IMR-90 (cell line): Measurements from ENCODE around the gene CCDC120. TPM values are rescaled to one million over a fixed set of nuclear protein-coding genes. Genes with fewer than 3 reads are reported as not detected.

Experiments
- ATAC-seq: fragments of 200-7000 bp; cut with Tn5 transposase; 2 replicates; pipeline ENCODE4 v1.9.1; 2020; ENCODE audit warnings: low read depth, mild to moderate bottlenecking, moderate library complexity
- BruUV-seq: library from RNA; stranded (reverse); fragments of 400-500 nt; replicated peaks from 2 replicates; lab custom pipeline; 2021; lab: Mats Ljungman, UMichigan
- CTCF ChIA-PET: fragments of 300-600 bp; formaldehyde crosslinking; extraction: SDS; loops from one replicate; lab custom pipeline; 2021; ENCODE audit warnings: antibody characterized with exemption; lab: Yijun Ruan, JAX
- POLR2A ChIA-PET: fragments of 300-600 bp; sonication (Branson Sonifier 250); formaldehyde crosslinking; loops from one replicate; lab custom pipeline; 2022; ENCODE audit warnings: antibody characterized with exemption; ENCODE audit not compliant: unreplicated experiment; lab: Charles Lee
- DNase-seq: peaks from one replicate; pipeline ENCODE4 v3.0.0; 2013
- H2AFZ ChIP-seq: replicated peaks from 2 replicates; pipeline ENCODE3; 2013; ENCODE audit warnings: low read length, mild to moderate bottlenecking; ENCODE audit not compliant: poor library complexity
- H2AK5ac ChIP-seq: 2 replicates; pipeline ENCODE4 v1.6.1; 2013; ENCODE audit warnings: low read depth, low read length, inconsistent platforms
- H2AK9ac ChIP-seq: replicated peaks from 2 replicates; pipeline ENCODE3; 2013; ENCODE audit warnings: mild to moderate bottlenecking, low read depth, low read length, moderate library complexity; ENCODE audit not compliant: poor library complexity
- H2BK120ac ChIP-seq: 2 replicates; pipeline ENCODE4 v1.6.1; 2013; ENCODE audit warnings: low read depth, low read length, inconsistent platforms
- H2BK15ac ChIP-seq: 3 replicates; pipeline ENCODE4 v1.6.1; 2013; ENCODE audit warnings: low read depth, low read length, inconsistent platforms
- H2BK20ac ChIP-seq: 2 replicates; pipeline ENCODE4 v1.6.1; 2013; ENCODE audit warnings: low read depth, mild to moderate bottlenecking, inconsistent platforms, low read length, moderate library complexity
- H2BK5ac ChIP-seq: 2 replicates; pipeline ENCODE4 v1.6.1; 2013; ENCODE audit warnings: mild to moderate bottlenecking, low read depth, low read length, inconsistent platforms; ENCODE audit not compliant: poor library complexity, severe bottlenecking
- H3K14ac ChIP-seq: replicated peaks from 2 replicates; pipeline ENCODE4 v1.6.1; 2013; ENCODE audit warnings: low read depth, low read length, inconsistent platforms
- H3K18ac ChIP-seq: 2 replicates; pipeline ENCODE4 v1.6.1; 2013; ENCODE audit warnings: low read depth, low read length, control low read depth
- H3K23ac ChIP-seq: 2 replicates; pipeline ENCODE4 v1.6.1; 2013; ENCODE audit warnings: low read depth, low read length, inconsistent platforms
- H3K27ac ChIP-seq: 2 replicates; pipeline ENCODE4 v1.5.1; 2013; ENCODE audit warnings: mild to moderate bottlenecking, control low read depth, low read length; ENCODE audit not compliant: insufficient read depth
- H3K27me3 ChIP-seq: 2 replicates; pipeline ENCODE4 v1.6.1; 2013; ENCODE audit warnings: low read length; ENCODE audit not compliant: control insufficient read depth, insufficient read depth
- H3K36me3 ChIP-seq: 2 replicates; pipeline ENCODE4 v1.6.1; 2013; ENCODE audit warnings: low read length, mixed read lengths; ENCODE audit not compliant: control insufficient read depth, insufficient read depth
- H3K4ac ChIP-seq: 2 replicates; pipeline ENCODE4 v1.6.1; 2013; ENCODE audit warnings: low read depth, low read length, inconsistent platforms
- H3K4me1 ChIP-seq: 2 replicates; pipeline ENCODE4 v1.6.1; 2013; ENCODE audit warnings: low read length, mixed read lengths; ENCODE audit not compliant: control insufficient read depth, insufficient read depth
- H3K4me2 ChIP-seq: 2 replicates; pipeline ENCODE4 v1.6.1; 2013; ENCODE audit warnings: low read depth, mild to moderate bottlenecking, control low read depth, low read length, moderate library complexity
- H3K4me3 ChIP-seq: 2 replicates; pipeline ENCODE4 v1.5.1; 2013; ENCODE audit warnings: low read depth, mild to moderate bottlenecking, control low read depth, low read length, moderate library complexity; ENCODE audit not compliant: insufficient read depth
- H3K56ac ChIP-seq: 2 replicates; pipeline ENCODE4 v1.6.1; 2013; ENCODE audit warnings: low read length, inconsistent platforms; ENCODE audit not compliant: insufficient read depth; ENCODE audit errors: extremely low read depth
- H3K79me1 ChIP-seq, 2 experiments: 2 replicates each; pipeline ENCODE4 v1.6.1; 2013; ENCODE audit warnings: low read length in 2 of 2, inconsistent platforms in 1 of 2, low read depth in 1 of 2
- H3K9ac ChIP-seq: 2 replicates; pipeline ENCODE4 v1.6.1; 2013; ENCODE audit warnings: low read depth, low read length, control low read depth
- H3K9me1 ChIP-seq: 2 replicates; pipeline ENCODE4 v1.6.1; 2013; ENCODE audit warnings: low read length, inconsistent platforms; ENCODE audit not compliant: insufficient read depth
- H3K9me3 ChIP-seq: 2 replicates; pipeline ENCODE4 v1.6.1; 2013; ENCODE audit warnings: low read length; ENCODE audit not compliant: control insufficient read depth, insufficient read depth
- H4K20me1 ChIP-seq: 2 replicates; pipeline ENCODE4 v1.6.1; 2013; ENCODE audit warnings: low read length, inconsistent platforms; ENCODE audit not compliant: insufficient read depth
- H4K5ac ChIP-seq: 2 replicates; pipeline ENCODE4 v1.6.1; 2013; ENCODE audit warnings: mild to moderate bottlenecking, low read depth, low read length, control low read depth
- H4K8ac ChIP-seq, 2 experiments: 2 replicates each; pipeline ENCODE4 v1.6.1; 2013; ENCODE audit warnings: low read depth in 2 of 2, low read length in 2 of 2, control low read depth in 1 of 2, inconsistent platforms in 1 of 2
- H4K91ac ChIP-seq: 2 replicates; pipeline ENCODE4 v1.6.1; 2013; ENCODE audit warnings: low read depth, low read length, inconsistent platforms; ENCODE audit not compliant: insufficient read depth
- BHLHE40 ChIP-seq: fragments of 150-350 bp; IDR thresholded peaks from 2 replicates; pipeline ENCODE4 v1.6.1; 2016; ENCODE audit warnings: mild to moderate bottlenecking, low read depth, low read length
- CEBPB ChIP-seq: IDR thresholded peaks from 2 replicates; pipeline ENCODE4 v1.6.1; 2012; ENCODE audit warnings: low read depth, low read length, improper control_type of control experiment
- CHD1 ChIP-seq: IDR thresholded peaks from 2 replicates; pipeline ENCODE4 v1.6.1; 2012; ENCODE audit warnings: low read depth, low read length, improper control_type of control experiment
- CTCF ChIP-seq: conservative IDR thresholded peaks from 2 replicates; pipeline ENCODE4 v1.5.1; 2012; ENCODE audit warnings: mild to moderate bottlenecking, low read depth, low read length, improper control_type of control experiment
- ELK1 ChIP-seq: fragments of 150-350 bp; IDR thresholded peaks from 2 replicates; pipeline ENCODE4 v1.6.1; 2016; ENCODE audit warnings: low read depth, mild to moderate bottlenecking, low read length, moderate library complexity, borderline replicate concordance
- FOS ChIP-seq: fragments of 150-350 bp; IDR thresholded peaks from 2 replicates; pipeline ENCODE4 v1.6.1; 2016; ENCODE audit warnings: low read depth, low read length
- MAZ ChIP-seq: IDR thresholded peaks from 2 replicates; pipeline ENCODE4 v1.6.1; 2012; ENCODE audit warnings: low read depth, mild to moderate bottlenecking, low read length, improper control_type of control experiment, moderate library complexity, borderline replicate concordance
- MXI1 ChIP-seq: IDR thresholded peaks from 2 replicates; pipeline ENCODE4 v1.6.1; 2012; ENCODE audit warnings: low read depth, mild to moderate bottlenecking, low read length, moderate library complexity, borderline replicate concordance
- NFE2L2 ChIP-seq: fragments of 150-350 bp; IDR thresholded peaks from 2 replicates; pipeline ENCODE4 v1.6.1; 2016; ENCODE audit warnings: low read depth, mild to moderate bottlenecking, low read length
- RAD21 ChIP-seq: IDR thresholded peaks from 2 replicates; pipeline ENCODE4 v1.6.1; 2012; ENCODE audit warnings: low read length, improper control_type of control experiment
- RCOR1 ChIP-seq: IDR thresholded peaks from 2 replicates; pipeline ENCODE4 v1.6.1; 2012; ENCODE audit warnings: mild to moderate bottlenecking, low read length, improper control_type of control experiment; ENCODE audit not compliant: insufficient replicate concordance
- WGBS, 2 experiments: methylation state at CpG; one replicate each; pipeline versions ENCODE4 v1.1.5 to v1.1.7; 2013; ENCODE audit warnings: missing lambda C conversion rate in 2 of 2; ENCODE audit not compliant: insufficient read length in 1 of 2; ENCODE audit errors: extremely low coverage in 2 of 2; 5-methylcytosine and 5-hydroxymethylcytosine counted together
- dilution Hi-C: fragments of 300-500 bp; cut with HindIII; formaldehyde crosslinking; loops from one replicate; pipeline ENCODE4 v1.14.3; 2018; ENCODE audit warnings: low sequenced_read_pairs; ENCODE audit not compliant: unreplicated experiment
- in situ Hi-C: fragments of 300-500 bp; cut with MboI; formaldehyde crosslinking; loops from 3 replicates; pipeline ENCODE4 v1.14.3; 2019; ENCODE audit warnings: low sequenced_read_pairs, inconsistent platforms, mixed read lengths
- intact Hi-C: fragments of 100-400 bp; cut with micrococcal nuclease; formaldehyde crosslinking; loops from 2 replicates; pipeline ENCODE4 v1.10.0; 2022
- polyA plus RNA-seq, 3 experiments: library from polyadenylated mRNA; depleted of rRNA; stranded (reverse); fragments of >200 nt; gene quantifications; 2 replicates each; pipeline ENCODE4 v1.2.3, GENCODE V29; 2012; ENCODE audit warnings: low replicate concordance in 1 of 3
- total RNA-seq: library from RNA; depleted of rRNA; stranded (reverse); fragments of >200 nt; gene quantifications from 2 replicates; pipeline ENCODE4 v1.2.3, GENCODE V29; 2012
- TF ChIP-seq, protein P1 (sequence below): fragments of 150-350 bp; IDR thresholded peaks from 2 replicates; pipeline ENCODE4 v1.6.1; 2017; ENCODE audit warnings: mild to moderate bottlenecking, antibody characterized with exemption, low read length, low read depth

CCDC120 gene
- total and polyA plus RNA-seq, 2 of the 4 experiments (the other 2 are of a cell fraction): 0.18 to 2.0 TPM

GRCh38 chrX:49059681-49060085, 884 bp downstream of the CCDC120 start:
- H3K4ac ChIP-seq: no peak overlapping the region
- TF ChIP-seq CTCF (no peak), FOS (no peak), MXI1 (no peak), ELK1 (no peak), MAZ (no peak), CHD1 (no peak), RAD21 (no peak), NFE2L2 (no peak), BHLHE40 (no peak), RCOR1 (no peak), CEBPB (no peak)
- TF ChIP-seq, protein P1, sequence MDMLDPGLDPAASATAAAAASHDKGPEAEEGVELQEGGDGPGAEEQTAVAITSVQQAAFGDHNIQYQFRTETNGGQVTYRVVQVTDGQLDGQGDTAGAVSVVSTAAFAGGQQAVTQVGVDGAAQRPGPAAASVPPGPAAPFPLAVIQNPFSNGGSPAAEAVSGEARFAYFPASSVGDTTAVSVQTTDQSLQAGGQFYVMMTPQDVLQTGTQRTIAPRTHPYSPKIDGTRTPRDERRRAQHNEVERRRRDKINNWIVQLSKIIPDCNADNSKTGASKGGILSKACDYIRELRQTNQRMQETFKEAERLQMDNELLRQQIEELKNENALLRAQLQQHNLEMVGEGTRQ: no peak
- no peaks in the 10 kb centered on the region for H3K4me1 ChIP-seq
- no peak overlapping the region for H2BK15ac ChIP-seq
- no peak overlapping the region for H2AK5ac ChIP-seq
- ChIA-PET POLR2A (no interaction called here), CTCF (no interaction called here)
- BruUV-seq: no TSS peak
- H3K9ac ChIP-seq: no peak overlapping the region
- no peak overlapping the region for H2BK5ac ChIP-seq
- H3K9me3 ChIP-seq: no peaks in the 10 kb centered on the region
- no peak overlapping the region for H4K8ac ChIP-seq
- no peaks in the 10 kb centered on the region; the same call in 1 of the 2 replicates for H4K20me1 ChIP-seq
- H3K27me3 ChIP-seq: no peaks in the 10 kb centered on the region
- H3K79me1 ChIP-seq: no peaks in the 10 kb centered on the region
- H2BK20ac ChIP-seq: no peak overlapping the region
- no peaks in the 10 kb centered on the region for H3K9me1 ChIP-seq
- no peak overlapping the region for H3K56ac ChIP-seq
- peaks cover 3% of the 10 kb centered on the region; the same call in 1 of the 2 replicates for H3K36me3 ChIP-seq
- ATAC-seq (no peak), DNase-seq (no peak)
- no peak overlapping the region for H2AK9ac ChIP-seq
- dilution Hi-C loops (no loop called here), in situ Hi-C loops (loop anchor here (25.0 kb wide), 1 partner anchor 97 kb away; the partner anchor contains the start of genes KCND1 and OTUD5), intact Hi-C loops (no loop called here)
- no peak overlapping the region for H3K23ac ChIP-seq
- no peak overlapping the region for H3K4me3 ChIP-seq
- H2BK120ac ChIP-seq: no peak overlapping the region
- H3K18ac ChIP-seq: no peak overlapping the region
- H4K5ac ChIP-seq: no peak overlapping the region
- no peak overlapping the region for H3K14ac ChIP-seq
- no peak overlapping the region for H4K91ac ChIP-seq
- no CpG with 5 or more reads among the region's 10 CpGs for WGBS, 2 experiments
- no peak overlapping the region for H3K27ac ChIP-seq
- no peak overlapping the region for H3K4me2 ChIP-seq
- H2AFZ ChIP-seq: no peak overlapping the region
